H1 (cell line): ENCODE data around the gene TRIM64. TPM values are rescaled to one million over a fixed set of nuclear protein-coding genes. Genes with fewer than 3 reads are reported as not detected.
"Not testable (repeated sequence)": the region's sequence is repeated elsewhere in the genome, so short reads cannot be mapped to it uniquely, and the experiment has no call there.

Experiments used
- CTCF ChIA-PET: fragments of 300-600 bp; sonication (Branson Sonifier 250); formaldehyde crosslinking; loops from one replicate; lab custom pipeline; 2021; ENCODE audit not compliant: partially characterized antibody; lab: Charles Lee
- POLR2A ChIA-PET: fragments of 300-600 bp; sonication (Branson Sonifier 250); formaldehyde crosslinking; loops from one replicate; lab custom pipeline; 2021; ENCODE audit warnings: inconsistent platforms; ENCODE audit not compliant: partially characterized antibody; lab: Charles Lee
- DNase-seq, 2 experiments: peaks; one replicate each; pipeline versions ENCODE4 v3.0.0 to v3.0.0-alpha.2; 2010 to 2022; ENCODE audit warnings: low spot score in 2 of 2, low read depth in 1 of 2, mixed read lengths in 1 of 2
- FAIRE-seq: peaks from 2 replicates; lab custom pipeline; 2011; peaks lifted over from hg19 to GRCh38; lab: Jason Lieb, UNC
- H2AFZ ChIP-seq: 2 replicates; pipeline ENCODE4 v1.8.1; 2012; ENCODE audit warnings: low read length, inconsistent platforms
- H2AK5ac ChIP-seq: 2 replicates; pipeline ENCODE4 v1.6.1; 2013; ENCODE audit warnings: low read depth, low read length
- H2BK120ac ChIP-seq: replicated peaks from 2 replicates; pipeline ENCODE3; 2013; ENCODE audit warnings: low read depth, low read length, inconsistent platforms
- H2BK12ac ChIP-seq: 2 replicates; pipeline ENCODE4 v1.6.1; 2013; ENCODE audit warnings: low read depth, low read length
- H2BK15ac ChIP-seq: 2 replicates; pipeline ENCODE4 v1.6.1; 2013; ENCODE audit warnings: low read length
- H2BK20ac ChIP-seq: 2 replicates; pipeline ENCODE4 v1.6.1; 2013; ENCODE audit warnings: low read length
- H2BK5ac ChIP-seq: 2 replicates; pipeline ENCODE4 v1.6.1; 2013; ENCODE audit warnings: low read depth, low read length
- H3K14ac ChIP-seq: 2 replicates; pipeline ENCODE4 v1.6.1; 2013; ENCODE audit warnings: inconsistent platforms; ENCODE audit not compliant: insufficient read length
- H3K18ac ChIP-seq: 2 replicates; pipeline ENCODE4 v1.6.1; 2013; ENCODE audit warnings: low read length; ENCODE audit errors: extremely low read depth
- H3K23ac ChIP-seq: 2 replicates; pipeline ENCODE4 v1.6.1; 2013; ENCODE audit warnings: inconsistent platforms; ENCODE audit not compliant: insufficient read length
- H3K23me2 ChIP-seq: 2 replicates; pipeline ENCODE4 v1.6.1; 2013; ENCODE audit warnings: low read depth, low read length
- H3K27ac ChIP-seq: 2 replicates; pipeline ENCODE4 v1.6.1; 2011; ENCODE audit warnings: low read depth, low read length, inconsistent platforms
- H3K27me3 ChIP-seq, 4 experiments: replicated peaks in 1 of 4; 1 replicate in 1 of 4; 2 replicates in 3 of 4; pipeline versions ENCODE4 v1.6.1 to v1.8.1; 2011 to 2013; ENCODE audit warnings: low read length in 3 of 4, mild to moderate bottlenecking in 3 of 4, inconsistent platforms in 2 of 4, mixed read lengths in 2 of 4, moderate library complexity in 1 of 4; ENCODE audit not compliant: control insufficient read depth in 3 of 4, insufficient read depth in 3 of 4; ENCODE audit errors: extremely low read depth in 1 of 4
- H3K36me3 ChIP-seq, 4 experiments: 2 replicates each; pipeline versions ENCODE4 v1.6.1 to v1.8.1; 2011 to 2013; ENCODE audit warnings: mild to moderate bottlenecking in 4 of 4, low read length in 3 of 4, moderate library complexity in 2 of 4, control low read depth in 1 of 4, inconsistent platforms in 1 of 4; ENCODE audit not compliant: insufficient read depth in 4 of 4, control insufficient read depth in 2 of 4
- H3K4ac ChIP-seq: replicated peaks from 2 replicates; pipeline ENCODE3; 2013; ENCODE audit warnings: low read length, low read depth, mixed read lengths, inconsistent platforms; ENCODE audit not compliant: insufficient read length
- H3K4me1 ChIP-seq, 4 experiments: replicated peaks in 1 of 4; 1 replicate in 1 of 4; 2 replicates in 3 of 4; pipeline versions ENCODE4 v1.6.1 to v1.8.1; 2011 to 2013; ENCODE audit warnings: low read length in 3 of 4, inconsistent platforms in 2 of 4, mixed read lengths in 1 of 4; ENCODE audit not compliant: insufficient read depth in 4 of 4, control insufficient read depth in 3 of 4
- H3K4me2 ChIP-seq, 2 experiments: 2 replicates each; pipeline versions ENCODE4 v1.6.1 to v1.8.1; 2011 to 2013; ENCODE audit warnings: low read depth in 2 of 2, low read length in 2 of 2, control low read depth in 1 of 2, inconsistent platforms in 1 of 2, mild to moderate bottlenecking in 1 of 2; ENCODE audit not compliant: insufficient read depth in 1 of 2
- H3K4me3 ChIP-seq, 4 experiments: fragments of 200-600, 300-600 bp in 1 of 4; sonication (generic), shearing (Covaris generic), sonication (Bioruptor Twin) in 1 of 4; 2 replicates each; pipeline versions ENCODE4 v1.5.1 to v1.8.1; 2011 to 2016; ENCODE audit warnings: low read length in 4 of 4, low read depth in 3 of 4, control low read depth in 2 of 4, inconsistent platforms in 2 of 4, mild to moderate bottlenecking in 2 of 4, mixed read lengths in 1 of 4, moderate library complexity in 1 of 4; ENCODE audit not compliant: insufficient read depth in 2 of 4; ENCODE audit errors: extremely low read depth in 1 of 4
- H3K56ac ChIP-seq: replicated peaks from 2 replicates; pipeline ENCODE3; 2013; ENCODE audit warnings: low read depth, mild to moderate bottlenecking, mixed read lengths, low read length, inconsistent platforms; ENCODE audit not compliant: insufficient read length
- H3K79me1 ChIP-seq: 2 replicates; pipeline ENCODE4 v1.6.1; 2013; ENCODE audit warnings: low read depth, low read length, control low read depth
- H3K79me2 ChIP-seq, 2 experiments: 2 replicates each; pipeline versions ENCODE4 v1.6.1 to v1.8.1; 2012 to 2013; ENCODE audit warnings: low read length in 2 of 2, mild to moderate bottlenecking in 2 of 2, inconsistent platforms in 1 of 2; ENCODE audit not compliant: insufficient read depth in 2 of 2, control insufficient read depth in 1 of 2
- H3K9ac ChIP-seq, 4 experiments: replicated peaks in 1 of 4; 1 replicate in 1 of 4; 2 replicates in 3 of 4; pipeline versions ENCODE4 v1.6.1 to v1.8.1; 2011 to 2013; ENCODE audit warnings: low read depth in 3 of 4, low read length in 3 of 4, control low read depth in 2 of 4, mild to moderate bottlenecking in 2 of 4, moderate library complexity in 2 of 4, inconsistent platforms in 1 of 4; ENCODE audit errors: extremely low read depth in 1 of 4
- H3K9me3 ChIP-seq, 2 experiments: 2 replicates each; pipeline versions ENCODE4 v1.6.1 to v1.8.1; 2012 to 2013; ENCODE audit warnings: mild to moderate bottlenecking in 2 of 2, moderate library complexity in 2 of 2, control low read depth in 1 of 2, inconsistent platforms in 1 of 2, low read depth in 1 of 2, low read length in 1 of 2, mixed read lengths in 1 of 2; ENCODE audit not compliant: insufficient read depth in 2 of 2
- H4K20me1 ChIP-seq, 2 experiments: replicated peaks in 1 of 2; 2 replicates each; pipeline versions ENCODE3 to v1.8.1; 2011 to 2013; ENCODE audit warnings: inconsistent platforms in 2 of 2, low read length in 2 of 2, mild to moderate bottlenecking in 1 of 2; ENCODE audit not compliant: insufficient read depth in 2 of 2, control insufficient read depth in 1 of 2
- H4K5ac ChIP-seq: 2 replicates; pipeline ENCODE4 v1.6.1; 2013; ENCODE audit warnings: low read length, low read depth, mixed read lengths, inconsistent platforms; ENCODE audit not compliant: insufficient read length
- H4K8ac ChIP-seq: 2 replicates; pipeline ENCODE4 v1.8.0; 2013; ENCODE audit warnings: mild to moderate bottlenecking, moderate library complexity, low read length, inconsistent platforms; ENCODE audit not compliant: insufficient read depth; ENCODE audit errors: extremely low read depth
- H4K91ac ChIP-seq: replicated peaks from 2 replicates; pipeline ENCODE3; 2013; ENCODE audit warnings: low read length, mixed read lengths, inconsistent platforms; ENCODE audit not compliant: insufficient read length
- WGBS, 2 experiments: shearing (Covaris generic) in 1 of 2; methylation state at CpG; one replicate each; pipeline versions ENCODE4 v1.1.6 to v1.1.7; 2013 to 2015; ENCODE audit warnings: low lambda C conversion rate in 2 of 2, mixed read lengths in 2 of 2, inconsistent platforms in 1 of 2, low coverage in 1 of 2, missing lambda C conversion rate in 1 of 2; ENCODE audit not compliant: insufficient replicate concordance in 2 of 2, insufficient coverage in 1 of 2, insufficient read length in 1 of 2; ENCODE audit errors: extremely low coverage in 1 of 2, missing lambda C conversion rate in 1 of 2; 5-methylcytosine and 5-hydroxymethylcytosine counted together
- polyA plus RNA-seq, 7 experiments: library from polyadenylated mRNA; depleted of rRNA in 3 of 7; stranded (reverse) in 5 of 7; unstranded in 2 of 7; fragments of >200 nt in 5 of 7; fragments of 200-250 nt in 2 of 7; gene quantifications; 1 replicate in 5 of 7; 2 replicates in 1 of 7; 4 replicates in 1 of 7; pipeline versions ENCODE4 v1.2.1 to v1.2.3, GENCODE V29; 2011 to 2013; ENCODE audit warnings: missing spikeins in 2 of 7, mixed read lengths in 2 of 7
- total RNA-seq: library from RNA; stranded (reverse); fragmentation: NEBNext Ultra II Directional; extraction: Animal tissue kit (Norgen Biotek cat#: 25700); gene quantifications from 2 replicates; pipeline ENCODE4 v1.2.1, GENCODE V29; 2021

The TRIM64 gene
- total and polyA plus RNA-seq, 2 of the 8 experiments (the other 6 are each of a cell fraction or from before 2014, with no cell fraction given): not detected

GRCh38 chr11:89923764-89924163, 42.1 kb upstream of the TRIM64 start, which contains the start of gene TRIM49D2:
Gene TRIM49D2, plus strand, starts transcription at chr11:89924064. Its CDS starts 2,698 bp downstream, at chr11:89926762.
- H3K56ac ChIP-seq, H3K4ac ChIP-seq, H3K79me2 ChIP-seq, H4K5ac ChIP-seq, H2BK12ac ChIP-seq, H3K23ac ChIP-seq, H2BK15ac ChIP-seq, H3K9me3 ChIP-seq, H3K27me3 ChIP-seq, CTCF ChIA-PET, DNase-seq, H3K9ac ChIP-seq, FAIRE-seq, H4K91ac ChIP-seq, H2AK5ac ChIP-seq, H2BK120ac ChIP-seq, H2AFZ ChIP-seq, H3K18ac ChIP-seq, H4K8ac ChIP-seq, H4K20me1 ChIP-seq, H2BK20ac ChIP-seq, H2BK5ac ChIP-seq, H3K36me3 ChIP-seq, H3K79me1 ChIP-seq, H3K23me2 ChIP-seq, H3K4me2 ChIP-seq, H3K4me3 ChIP-seq, H3K27ac ChIP-seq, POLR2A ChIA-PET, H3K14ac ChIP-seq, H3K4me1 ChIP-seq: not testable (repeated sequence)
- WGBS, 2 experiments: 95% methylated on average over 2 of the region's 6 CpGs; no CpG with 5 or more reads in 1 of the 2 experiments

- H4K8ac ChIP-seq, POLR2A ChIA-PET: not testable (repeated sequence)
Measured at GRCh38 chr11:89960833-89961232, 5.0 kb upstream of the TRIM64 start.

More at GRCh38 chr11:89960833-89961232, 5.0 kb upstream of the TRIM64 start:
- H3K27ac ChIP-seq, H3K4me3 ChIP-seq, H3K79me2 ChIP-seq, H3K14ac ChIP-seq, H3K9ac ChIP-seq, H3K9me3 ChIP-seq, H3K4me1 ChIP-seq, H4K91ac ChIP-seq, H2BK20ac ChIP-seq, FAIRE-seq, H2AK5ac ChIP-seq, H3K4ac ChIP-seq, DNase-seq, H3K36me3 ChIP-seq, H4K20me1 ChIP-seq, CTCF ChIA-PET, H2AFZ ChIP-seq, H3K27me3 ChIP-seq, H2BK5ac ChIP-seq, H2BK15ac ChIP-seq, H2BK120ac ChIP-seq, H3K23ac ChIP-seq, H3K79me1 ChIP-seq, H3K18ac ChIP-seq, H3K4me2 ChIP-seq, H2BK12ac ChIP-seq, H4K5ac ChIP-seq, H3K56ac ChIP-seq, H3K23me2 ChIP-seq: not testable (repeated sequence)
- WGBS, 2 experiments: 88% methylated on average over 4 of the region's 6 CpGs; no CpG with 5 or more reads in 1 of the 2 experiments
